ENCODE measurements around the gene FSD1L. TPM values are rescaled to one million over a fixed set of nuclear protein-coding genes. Genes with fewer than 3 reads are reported as not detected.

The FSD1L gene
- total and polyA plus RNA-seq, 2 of the 13 experiments (the other 11 are each of a cell fraction or from before 2014, with no cell fraction given), result 4.1 to 5.1 TPM

- TF ChIP-seq ZNF770 (CRISPR knock-in tag; IDR thresholded peaks at IDR 0.05) (no peak), AFF4 (CRISPR knock-in tag; IDR thresholded peaks at IDR 0.05) (no peak), HHEX (CRISPR knock-in tag; IDR thresholded peaks at IDR 0.05) (no peak), ZBTB4 (CRISPR knock-in tag; IDR thresholded peaks at IDR 0.05; ENCODE audit: borderline replicate concordance) (no peak), HNRNPH1 (optimal IDR thresholded peaks at IDR 0.05; ENCODE audit: low read depth, low read length) (no peak), HIVEP1 (CRISPR knock-in tag; IDR thresholded peaks at IDR 0.05) (no peak), DZIP1 (CRISPR knock-in tag; IDR thresholded peaks at IDR 0.05) (no peak), POGK (CRISPR knock-in tag; conservative IDR thresholded peaks at IDR 0.05) (peak; percentile 54; the same call in 1 of the 2 replicates), ZNF703 (CRISPR knock-in tag; IDR thresholded peaks at IDR 0.05; ENCODE audit: borderline replicate concordance) (no peak)
Measured at GRCh38 chr9:105418588-105419500, 29.0 kb upstream of the FSD1L start (continued).

All from HepG2 (cell line).